HUES48 (cell line): Measurements from ENCODE around the gene TCOF1.

Experiments used
- H3K27ac ChIP-seq: one replicate; pipeline ENCODE4 v1.7.0; 2013; ENCODE audit warnings: low read depth, low read length, inconsistent platforms
- H3K27me3 ChIP-seq: 2 replicates; pipeline ENCODE4 v1.6.1; 2013; ENCODE audit warnings: mild to moderate bottlenecking, low read length; ENCODE audit not compliant: control insufficient read depth, insufficient read depth
- H3K36me3 ChIP-seq: 2 replicates; pipeline ENCODE4 v1.6.1; 2013; ENCODE audit warnings: low read length; ENCODE audit not compliant: control insufficient read depth, insufficient read depth
- H3K4me1 ChIP-seq: 2 replicates; pipeline ENCODE4 v1.6.1; 2013; ENCODE audit warnings: mild to moderate bottlenecking, low read length; ENCODE audit not compliant: control insufficient read depth, insufficient read depth
- H3K4me3 ChIP-seq: 2 replicates; pipeline ENCODE4 v1.5.1; 2013; ENCODE audit warnings: mild to moderate bottlenecking, low read depth, low read length
- H3K9ac ChIP-seq: 2 replicates; pipeline ENCODE4 v1.6.1; 2013; ENCODE audit warnings: mild to moderate bottlenecking, low read depth, low read length, moderate library complexity
- H3K9me3 ChIP-seq: 2 replicates; pipeline ENCODE4 v1.6.1; 2013; ENCODE audit warnings: low read length; ENCODE audit not compliant: control insufficient read depth, insufficient read depth

Gene TCOF1

GRCh38 chr5:150357326-150358260, at the start of gene TCOF1:
Gene TCOF1, plus strand, starts transcription at chr5:150357697. Its CDS starts 50 bp downstream, at chr5:150357747.
- Histone ChIP-seq H3K4me1 (0 out of 2 replicates have a peak, but pooled peaks cover 4% of the 10 kb centered on the region), H3K27ac (peak within 1 kb of the TSS; percentile 84), H3K27me3 (no peaks in the 10 kb centered on the region), H3K9ac (peak within 1 kb of the TSS; percentile 96), H3K9me3 (no peaks in the 10 kb centered on the region), H3K36me3 (peaks cover 35% of the 10 kb centered on the region), H3K4me3 (peak within 1 kb of the TSS; percentile 94)

- H3K4me3 ChIP-seq, result no peak overlapping the region
- peaks cover 20% of the 10 kb centered on the region for H3K4me1 ChIP-seq
- no peak overlapping the region for H3K27ac ChIP-seq
- H3K27me3 ChIP-seq, result no peaks in the 10 kb centered on the region
- H3K9me3 ChIP-seq, result no peaks in the 10 kb centered on the region
- H3K36me3 ChIP-seq, result no peaks in the 10 kb centered on the region
- H3K9ac ChIP-seq, result no peak overlapping the region
These were observed 48.2 kb upstream of the TCOF1 start for GRCh38 chr5:150309101-150309885.

GRCh38 chr5:150309886-150310239, 47.6 kb upstream of the TCOF1 start:
- Histone ChIP-seq H3K27ac (no peak overlapping the region), H3K9me3 (no peaks in the 10 kb centered on the region), H3K36me3 (no peaks in the 10 kb centered on the region), H3K4me1 (peaks cover 14% of the 10 kb centered on the region; the same call in 1 of the 2 replicates), H3K27me3 (no peaks in the 10 kb centered on the region), H3K4me3 (no peak overlapping the region), H3K9ac (no peak overlapping the region)

DNA sequence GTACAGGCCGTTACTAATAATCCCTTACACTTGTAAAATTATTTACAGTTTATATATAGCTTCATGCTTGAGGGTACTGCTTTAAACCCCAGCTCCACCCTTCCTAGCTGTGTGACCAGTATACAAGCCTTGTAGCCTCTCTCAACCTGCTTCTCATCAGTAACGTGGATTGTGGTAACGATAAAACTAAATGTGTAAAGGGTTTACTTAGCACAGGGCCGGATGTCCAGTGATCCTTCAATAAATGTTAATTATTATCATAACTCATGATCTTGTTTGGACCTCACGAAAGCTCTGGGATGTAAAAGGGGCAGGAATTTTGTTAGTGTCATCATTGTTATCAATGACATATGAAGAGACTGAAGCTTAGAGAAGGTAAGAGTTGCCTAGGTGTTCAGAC, 47.3 kb upstream of the TCOF1 start:
- H3K9ac ChIP-seq, result no peak overlapping the region
- H3K36me3 ChIP-seq, result no peaks in the 10 kb centered on the region
- peaks cover 10% of the 10 kb centered on the region; the same call in 1 of the 2 replicates for H3K4me1 ChIP-seq
- no peak overlapping the region for H3K27ac ChIP-seq
- no peaks in the 10 kb centered on the region for H3K9me3 ChIP-seq
- no peaks in the 10 kb centered on the region for H3K27me3 ChIP-seq
- H3K4me3 ChIP-seq, result no peak overlapping the region

GRCh38 chr5:150311015-150311692, 46.3 kb upstream of the TCOF1 start:
- no peaks in the 10 kb centered on the region for H3K36me3 ChIP-seq
- no peak overlapping the region for H3K4me3 ChIP-seq
- H3K9me3 ChIP-seq, result no peaks in the 10 kb centered on the region
- H3K4me1 ChIP-seq, result 0 out of 2 replicates have a peak, but pooled peaks cover 2% of the 10 kb centered on the region
- H3K27me3 ChIP-seq, result no peaks in the 10 kb centered on the region
- H3K9ac ChIP-seq, result no peak overlapping the region
- H3K27ac ChIP-seq, result no peak overlapping the region

DNA sequence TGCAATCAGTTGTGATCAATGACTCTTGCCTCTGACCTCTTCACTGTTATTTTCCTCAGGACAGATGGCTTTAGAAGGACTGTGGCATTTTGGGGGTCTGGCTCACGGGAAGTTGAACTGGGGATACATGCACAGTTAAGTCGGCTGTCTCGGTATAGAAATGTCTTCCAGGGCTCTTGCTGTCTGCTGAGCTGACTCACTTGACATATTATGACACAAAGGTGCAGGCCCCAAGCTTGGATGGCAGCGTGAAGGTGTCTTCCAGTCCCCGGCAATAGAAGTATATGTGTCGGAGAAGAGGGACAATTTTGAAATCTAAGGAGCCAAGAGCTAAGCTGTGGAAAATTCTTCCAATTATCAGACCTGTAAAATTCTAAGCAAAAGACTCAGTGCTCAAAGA, 45.0 kb upstream of the TCOF1 start:
- no peaks in the 10 kb centered on the region for H3K4me1 ChIP-seq
- H3K9ac ChIP-seq, result no peak overlapping the region
- no peak overlapping the region for H3K27ac ChIP-seq

GRCh38 chr5:150313501-150313900, 44.0 kb upstream of the TCOF1 start:
- H3K4me3 ChIP-seq, result no peak overlapping the region
- no peaks in the 10 kb centered on the region for H3K36me3 ChIP-seq
- no peak overlapping the region for H3K27ac ChIP-seq
- H3K27me3 ChIP-seq, result no peaks in the 10 kb centered on the region
- peaks cover 1% of the 10 kb centered on the region for H3K4me1 ChIP-seq
- no peak overlapping the region for H3K9ac ChIP-seq
- H3K9me3 ChIP-seq, result no peaks in the 10 kb centered on the region

More for the DNA sequence above, 45.0 kb upstream of the TCOF1 start:
- Histone ChIP-seq H3K4me3 (no peak overlapping the region), H3K9me3 (no peaks in the 10 kb centered on the region), H3K36me3 (no peaks in the 10 kb centered on the region), H3K27me3 (no peaks in the 10 kb centered on the region)

DNA sequence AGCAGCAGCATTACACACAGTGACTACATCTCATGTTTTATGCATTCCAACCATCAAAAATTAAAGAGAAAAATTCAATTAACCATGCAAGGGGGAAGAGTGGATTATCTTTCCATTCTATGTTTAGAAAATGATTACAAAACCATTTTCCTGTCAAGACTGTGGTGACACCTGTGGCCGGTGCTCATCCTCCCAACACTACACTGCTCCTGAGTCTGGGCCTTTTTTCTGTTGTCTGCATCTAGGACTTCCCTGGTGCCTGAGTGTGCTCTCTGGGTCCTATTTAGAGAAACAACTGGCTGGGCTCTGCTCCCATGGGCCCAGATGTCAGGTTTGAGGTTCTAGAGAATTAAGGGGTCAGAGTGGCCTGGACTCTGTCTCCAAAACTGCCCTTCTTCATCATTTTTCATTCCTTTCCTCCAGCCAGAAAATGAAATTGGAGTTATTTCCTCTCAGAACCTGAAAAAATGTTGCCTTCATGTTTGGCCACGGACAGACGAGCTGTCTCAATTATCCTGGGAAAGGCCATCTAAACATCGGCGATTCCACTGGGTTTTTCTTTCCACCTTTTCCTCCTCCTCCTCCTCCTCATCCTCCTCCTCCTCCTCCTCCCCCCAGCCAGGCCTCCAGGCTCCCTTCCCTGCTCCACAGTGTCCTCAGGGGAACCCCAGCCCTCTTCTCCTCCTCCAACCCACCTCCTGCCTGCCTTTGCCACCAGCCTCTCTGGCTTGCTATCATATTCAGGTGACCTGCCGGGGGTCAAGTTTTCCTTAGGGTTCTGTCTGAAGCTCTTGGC, 43.4 kb upstream of the TCOF1 start:
- Histone ChIP-seq H3K27ac (no peak overlapping the region), H3K9ac (no peak overlapping the region), H3K4me1 (peaks cover 8% of the 10 kb centered on the region), H3K27me3 (no peaks in the 10 kb centered on the region), H3K4me3 (no peak overlapping the region), H3K36me3 (no peaks in the 10 kb centered on the region), H3K9me3 (no peaks in the 10 kb centered on the region)

DNA sequence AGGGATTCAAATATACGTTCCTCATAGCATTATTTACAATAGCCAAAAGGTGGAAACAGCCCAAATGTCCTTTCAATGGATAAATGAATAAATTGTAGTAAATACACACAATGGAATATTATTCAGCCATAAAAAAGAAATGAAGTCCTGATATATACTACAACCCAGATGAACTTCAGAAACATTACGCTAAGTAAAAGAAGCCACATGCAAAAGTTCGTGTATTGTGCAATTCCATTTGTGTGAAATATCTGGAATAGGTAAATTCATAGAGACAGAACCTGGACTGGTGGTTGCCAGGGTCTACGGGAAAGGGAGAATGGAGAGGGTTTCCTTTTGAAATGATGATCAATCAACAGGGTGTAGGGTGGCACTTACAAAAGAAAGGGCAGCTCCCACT, 42.3 kb upstream of the TCOF1 start:
- no peak overlapping the region for H3K27ac ChIP-seq
- H3K27me3 ChIP-seq, result no peaks in the 10 kb centered on the region
- no peaks in the 10 kb centered on the region for H3K36me3 ChIP-seq
- no peaks in the 10 kb centered on the region for H3K9me3 ChIP-seq
- H3K4me3 ChIP-seq, result no peak overlapping the region
- peaks cover 10% of the 10 kb centered on the region for H3K4me1 ChIP-seq
- H3K9ac ChIP-seq, result no peak overlapping the region

DNA sequence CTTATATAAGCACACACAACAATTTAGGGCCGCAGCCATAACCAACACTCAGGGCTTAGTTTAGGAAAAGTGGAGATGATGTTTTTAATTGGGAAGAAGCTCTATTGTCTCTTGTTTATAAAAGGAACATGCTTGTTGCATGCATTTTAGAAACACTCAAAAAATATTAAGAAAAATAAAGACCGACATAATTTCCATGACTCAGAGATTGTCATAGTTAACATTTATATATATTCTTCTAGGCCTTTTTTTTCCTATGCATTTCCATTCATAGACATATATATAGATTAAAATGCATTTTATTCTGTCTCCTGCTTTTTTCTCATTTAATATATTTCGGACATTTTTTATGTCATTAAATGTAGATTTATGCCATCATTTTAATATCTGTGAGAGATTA, 41.2 kb upstream of the TCOF1 start:
- H3K4me3 ChIP-seq, result no peak overlapping the region
- H3K36me3 ChIP-seq, result no peaks in the 10 kb centered on the region
- H3K4me1 ChIP-seq, result peaks cover 10% of the 10 kb centered on the region
- H3K9ac ChIP-seq, result no peak overlapping the region
- H3K9me3 ChIP-seq, result no peaks in the 10 kb centered on the region
- peak overlapping the region; percentile 67 for H3K27ac ChIP-seq
- H3K27me3 ChIP-seq, result no peaks in the 10 kb centered on the region
